SK-N-SH (cell line): ENCODE data around the gene PPP2R5C. TPM values are rescaled to one million over a fixed set of nuclear protein-coding genes. Genes with fewer than 3 reads are reported as not detected.

Source experiments
- CTCF ChIA-PET: fragments of 300-600, 350-600 bp; formaldehyde crosslinking; extraction: SDS; loops from one replicate; lab custom pipeline; 2021; lab: Yijun Ruan, JAX
- POLR2A ChIA-PET: fragments of 350-600 bp; sonication (Branson Sonifier 250); formaldehyde crosslinking; extraction: SDS; loops from one replicate; lab custom pipeline; 2020; ENCODE audit warnings: antibody characterized with exemption, inconsistent platforms; lab: Yijun Ruan, JAX
- DNase-seq: peaks from one replicate; pipeline ENCODE4 v3.0.0; 2012
- H2AFZ ChIP-seq: fragments of 200-600 bp; sonication (generic); 2 replicates; pipeline ENCODE4 v1.8.1; 2016; ENCODE audit warnings: antibody characterized with exemption, mild to moderate bottlenecking, low read depth
- H3F3A ChIP-seq: fragments of 200-600 bp; sonication (generic); replicated peaks from 2 replicates; pipeline ENCODE3; 2016; ENCODE audit warnings: antibody characterized with exemption, mild to moderate bottlenecking; ENCODE audit not compliant: insufficient read depth
- H3K27ac ChIP-seq, 2 experiments: fragments of 200-500 bp in 1 of 2; fragments of 200-600 bp in 1 of 2; sonication (Bioruptor generic) in 1 of 2; sonication (generic), shearing (Covaris generic) in 1 of 2; 2 replicates each; pipeline versions ENCODE4 v1.5.1 to v1.6.1; 2014 to 2016; ENCODE audit warnings: low read depth in 2 of 2, inconsistent platforms in 1 of 2, low read length in 1 of 2, mild to moderate bottlenecking in 1 of 2, mixed read lengths in 1 of 2
- H3K27me3 ChIP-seq: fragments of 200-600 bp; sonication (generic), shearing (Covaris generic); 2 replicates; pipeline ENCODE4 v1.6.1; 2016; ENCODE audit warnings: mixed run types; ENCODE audit not compliant: insufficient read depth
- H3K36me3 ChIP-seq, 2 experiments: fragments of 200-500 bp in 1 of 2; fragments of 200-600 bp in 1 of 2; sonication (Bioruptor generic) in 1 of 2; sonication (generic) in 1 of 2; replicated peaks in 1 of 2; 2 replicates each; pipeline versions ENCODE3 to v1.5.1; 2014 to 2016; ENCODE audit warnings: low read length in 1 of 2, mild to moderate bottlenecking in 1 of 2; ENCODE audit not compliant: insufficient read depth in 2 of 2, control insufficient read depth in 1 of 2
- H3K4me1 ChIP-seq, 2 experiments: fragments of 200-500 bp in 1 of 2; fragments of 200-600 bp in 1 of 2; sonication (Bioruptor generic) in 1 of 2; sonication (generic), shearing (Covaris generic) in 1 of 2; 2 replicates each; pipeline versions ENCODE4 v1.5.1 to v1.6.1; 2014 to 2016; ENCODE audit warnings: low read depth in 1 of 2, low read length in 1 of 2, mixed run types in 1 of 2; ENCODE audit not compliant: insufficient read depth in 2 of 2, control insufficient read depth in 1 of 2
- H3K4me2 ChIP-seq: fragments of 200-600 bp; sonication (generic), shearing (Covaris generic); 2 replicates; pipeline ENCODE4 v1.6.1; 2017; ENCODE audit warnings: mixed run types
- H3K4me3 ChIP-seq, 2 experiments: fragments of 200-500 bp in 1 of 2; fragments of 200-600 bp in 1 of 2; sonication (Bioruptor generic) in 1 of 2; sonication (generic), shearing (Covaris generic) in 1 of 2; 2 replicates each; pipeline versions ENCODE4 v1.5.1 to v1.8.1; 2014 to 2016; ENCODE audit warnings: low read depth in 2 of 2, inconsistent platforms in 1 of 2, low read length in 1 of 2, mild to moderate bottlenecking in 1 of 2, mixed read lengths in 1 of 2, moderate library complexity in 1 of 2
- H3K79me2 ChIP-seq: fragments of 200-600 bp; sonication (generic); 2 replicates; pipeline ENCODE4 v1.8.1; 2017; ENCODE audit warnings: mild to moderate bottlenecking; ENCODE audit not compliant: insufficient read depth
- H3K9ac ChIP-seq: fragments of 200-600 bp; sonication (generic); 2 replicates; pipeline ENCODE4 v1.6.1; 2017; ENCODE audit warnings: mixed run types
- H3K9me2 ChIP-seq: fragments of 200-600 bp; sonication (generic); 2 replicates; pipeline ENCODE4 v1.6.1; 2017; ENCODE audit warnings: mixed run types
- H3K9me3 ChIP-seq: fragments of 200-600 bp; sonication (generic); 2 replicates; pipeline ENCODE4 v1.6.1; 2017; ENCODE audit warnings: mixed run types, mild to moderate bottlenecking, moderate library complexity
- H4K20me1 ChIP-seq: fragments of 200-600 bp; sonication (generic); 2 replicates; pipeline ENCODE4 v1.6.1; 2017; ENCODE audit warnings: mild to moderate bottlenecking, mixed run types; ENCODE audit not compliant: insufficient read depth
- CHD2 ChIP-seq: fragments of 150-350 bp; IDR thresholded peaks from 2 replicates; pipeline ENCODE4 v1.6.1; 2018; ENCODE audit warnings: low read length; ENCODE audit not compliant: partially characterized antibody
- FOSL2 ChIP-seq: IDR thresholded peaks from 2 replicates; pipeline ENCODE4 v1.4.0; 2012; ENCODE audit warnings: low read depth, mild to moderate bottlenecking, moderate library complexity, borderline replicate concordance
- FOXJ3 ChIP-seq: sonication (generic); formaldehyde crosslinking; IDR thresholded peaks from 2 replicates; pipeline ENCODE4 v1.5.1; 2020; ENCODE audit warnings: mild to moderate bottlenecking, missing genetic modification reagents
- FOXM1 ChIP-seq: IDR thresholded peaks from 2 replicates; pipeline ENCODE4 v1.4.0; 2012; ENCODE audit warnings: low read depth, mild to moderate bottlenecking
- GABPA ChIP-seq: IDR thresholded peaks from 2 replicates; pipeline ENCODE4 v1.4.0; 2012; ENCODE audit warnings: low read depth, mild to moderate bottlenecking
- JUND ChIP-seq: IDR thresholded peaks from 2 replicates; pipeline ENCODE4 v1.4.0; 2012
- MAX ChIP-seq: IDR thresholded peaks from 2 replicates; pipeline ENCODE4 v1.4.0; 2012; ENCODE audit warnings: low read depth
- MEF2A ChIP-seq: IDR thresholded peaks from 2 replicates; pipeline ENCODE4 v1.4.0; 2012; ENCODE audit warnings: low read depth, borderline replicate concordance
- MXI1 ChIP-seq: IDR thresholded peaks from 2 replicates; pipeline ENCODE4 v1.6.1; 2012; ENCODE audit warnings: mild to moderate bottlenecking, low read depth, low read length, improper control_type of control experiment
- NFIC ChIP-seq: IDR thresholded peaks from 2 replicates; pipeline ENCODE4 v1.4.0; 2012; ENCODE audit warnings: borderline replicate concordance
- NRF1 ChIP-seq: IDR thresholded peaks from 2 replicates; pipeline ENCODE4 v1.6.1; 2012; ENCODE audit warnings: low read depth, mild to moderate bottlenecking, low read length
- PBX3 ChIP-seq: IDR thresholded peaks from 2 replicates; pipeline ENCODE4; 2012
- POLR2AphosphoS5 ChIP-seq: IDR thresholded peaks from 2 replicates; pipeline ENCODE4 v1.6.1; 2012; ENCODE audit warnings: low read depth, low read length
- RCOR1 ChIP-seq: fragments of 150-350 bp; IDR thresholded peaks from 2 replicates; pipeline ENCODE4 v1.6.1; 2017; ENCODE audit warnings: antibody characterized with exemption, low read length
- RFX5 ChIP-seq: IDR thresholded peaks from 2 replicates; pipeline ENCODE4 v1.6.1; 2012; ENCODE audit warnings: mild to moderate bottlenecking, improper control_type of control experiment, low read length
- RXRA ChIP-seq: IDR thresholded peaks from 2 replicates; pipeline ENCODE4 v1.4.0; 2012; ENCODE audit warnings: low read depth, mild to moderate bottlenecking, borderline replicate concordance
- SMC3 ChIP-seq: IDR thresholded peaks from 2 replicates; pipeline ENCODE4 v1.6.1; 2012; ENCODE audit warnings: low read depth, low read length, improper control_type of control experiment
- TAF1 ChIP-seq: IDR thresholded peaks from 2 replicates; pipeline ENCODE4 v1.6.1; 2012; ENCODE audit warnings: low read depth, mild to moderate bottlenecking, low read length, moderate library complexity, borderline replicate concordance
- TEAD4 ChIP-seq: IDR thresholded peaks from 2 replicates; pipeline ENCODE4 v1.4.0; 2012; ENCODE audit warnings: mild to moderate bottlenecking, borderline replicate concordance; ENCODE audit not compliant: insufficient read depth
- WGBS: methylation state at CpG from one replicate; pipeline ENCODE4 v1.1.6; 2017; ENCODE audit warnings: low lambda C conversion rate; 5-methylcytosine and 5-hydroxymethylcytosine counted together
- polyA plus RNA-seq, 3 experiments: library from polyadenylated mRNA; depleted of rRNA; stranded (reverse); fragments of >200 nt; gene quantifications; 2 replicates each; pipeline ENCODE4 v1.2.3, GENCODE V29; 2012
- TF ChIP-seq, protein P1 (sequence below): IDR thresholded peaks from 2 replicates; pipeline ENCODE4 v1.4.0; 2012; ENCODE audit warnings: low read depth, borderline replicate concordance
- TF ChIP-seq, protein P2 (sequence below): fragments of 200-600 bp; sonication (generic); IDR thresholded peaks from 2 replicates; pipeline ENCODE4 v1.6.1; 2017; ENCODE audit warnings: antibody characterized with exemption, mild to moderate bottlenecking, moderate library complexity

The PPP2R5C gene
- polyA plus RNA-seq, 1 of the 3 experiments (the other 2 are of a cell fraction), result 43.7 TPM

DNA sequence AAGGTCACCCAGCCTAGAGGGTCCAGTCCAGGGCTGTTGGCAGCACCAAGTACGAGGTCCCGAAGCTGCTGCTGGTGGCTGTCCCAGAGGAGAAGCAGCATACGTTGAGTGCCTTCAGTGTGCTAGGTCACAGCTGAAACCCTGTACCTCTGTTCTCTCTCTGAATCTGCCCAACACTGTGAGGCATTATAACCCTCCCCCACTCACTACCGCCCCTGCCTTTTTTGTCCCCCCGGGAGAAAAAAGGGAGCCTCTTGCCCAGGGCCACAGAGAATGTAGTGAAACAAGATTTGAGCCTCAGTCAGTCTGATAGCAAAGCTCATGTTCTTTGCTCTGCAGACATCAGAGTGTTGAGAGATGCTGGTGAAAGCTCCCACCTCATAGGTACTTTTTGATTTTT lies 53.4 kb downstream of the PPP2R5C start (continued):
- TF ChIP-seq RFX5, result no peak
- TF ChIP-seq JUND, result no peak
- no peak for TF ChIP-seq SMC3
- no peak for TF ChIP-seq MEF2A
- TF ChIP-seq, protein P1, sequence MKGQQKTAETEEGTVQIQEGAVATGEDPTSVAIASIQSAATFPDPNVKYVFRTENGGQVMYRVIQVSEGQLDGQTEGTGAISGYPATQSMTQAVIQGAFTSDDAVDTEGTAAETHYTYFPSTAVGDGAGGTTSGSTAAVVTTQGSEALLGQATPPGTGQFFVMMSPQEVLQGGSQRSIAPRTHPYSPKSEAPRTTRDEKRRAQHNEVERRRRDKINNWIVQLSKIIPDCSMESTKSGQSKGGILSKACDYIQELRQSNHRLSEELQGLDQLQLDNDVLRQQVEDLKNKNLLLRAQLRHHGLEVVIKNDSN, result no peak
- TF ChIP-seq NFIC, result no peak
- TF ChIP-seq FOSL2, result no peak
- no peak for TF ChIP-seq MAX

DNA sequence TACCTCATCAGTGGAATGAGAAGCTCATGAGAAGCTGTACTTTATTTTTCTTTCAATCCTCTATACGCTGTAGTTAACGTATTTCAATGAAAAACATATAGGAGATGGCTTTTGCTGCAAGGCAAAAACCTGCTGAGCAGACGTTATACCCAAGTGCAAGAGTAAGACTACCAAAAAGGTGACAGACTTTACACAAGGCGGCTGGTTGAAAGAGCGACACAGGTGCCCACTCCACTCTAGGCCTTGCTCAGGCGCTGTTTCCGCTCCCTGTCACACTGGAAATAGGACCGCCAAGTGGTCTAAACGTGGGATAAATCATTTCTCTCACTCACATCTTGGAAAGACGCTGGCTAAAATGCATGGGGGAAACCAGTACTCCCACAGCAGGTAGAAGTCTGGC lies 54.5 kb downstream of the PPP2R5C start:
- Histone ChIP-seq H2AFZ (no peak overlapping the region), H3K36me3 (peaks cover 9 to 39% of the 10 kb centered on the region in 2 experiments), H3K27me3 (no peaks in the 10 kb centered on the region), H3K4me1 (peaks cover 12 to 36% of the 10 kb centered on the region in 2 experiments; a peak in 3 of 4 replicates), H3K9ac (no peak overlapping the region), H3K27ac (no peak overlapping the region; a peak in 1 of 4 replicates), H3K9me2 (no peaks in the 10 kb centered on the region), H4K20me1 (peaks cover 63% of the 10 kb centered on the region), H3K9me3 (0 out of 2 replicates have a peak, but pooled peaks cover 3% of the 10 kb centered on the region), H3K4me2 (no peak overlapping the region), H3K79me2 (peaks cover 98% of the 10 kb centered on the region), H3F3A (peaks cover 3% of the 10 kb centered on the region), H3K4me3 (no peak overlapping the region)
- ChIA-PET CTCF (interaction anchor here (1.1 to 4.0 kb wide), 2 partner anchors 45 to 65 kb away, joined by 4 to 14 read pairs; no protein-coding TSS in a partner anchor), POLR2A (no interaction called here)
- TF ChIP-seq MEF2A, result no peak
- TF ChIP-seq PBX3, result no peak
- no peak for TF ChIP-seq POLR2AphosphoS5
- TF ChIP-seq RXRA, result no peak
- no peak for TF ChIP-seq CHD2
- no peak for TF ChIP-seq RCOR1
- no peak for TF ChIP-seq RFX5
- TF ChIP-seq TEAD4, result no peak
- WGBS, result 98% methylated on average over 10 of the region's 10 CpGs
- DNase-seq, result no peak

DNA sequence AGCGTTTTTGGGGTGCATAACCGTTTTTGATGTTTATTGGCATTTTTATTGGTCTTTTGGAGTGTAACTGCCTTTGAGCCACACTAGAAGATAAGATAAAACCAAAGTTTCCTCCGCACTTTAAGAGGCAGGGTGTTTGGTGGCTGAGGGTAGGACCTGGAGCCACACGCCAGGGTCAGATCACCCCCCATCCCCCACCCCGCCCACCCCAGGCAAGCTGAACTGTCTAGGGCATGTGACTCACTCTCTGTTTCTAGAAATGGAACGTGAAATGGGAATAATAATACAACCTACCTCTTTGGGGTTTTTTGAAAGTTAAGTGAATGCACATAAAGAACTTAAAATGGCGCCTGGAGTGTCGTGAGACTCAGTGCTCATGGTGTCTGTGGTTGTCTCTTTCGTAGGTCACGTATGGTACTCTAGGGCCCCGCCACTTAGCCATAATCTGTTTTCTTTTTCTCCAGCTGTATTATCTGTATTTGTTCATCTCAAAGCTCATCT lies 56.0 kb downstream of the PPP2R5C start:
- no peak overlapping the region for H3K4me2 ChIP-seq
- no peak for DNase-seq
- no peaks in the 10 kb centered on the region for H3F3A ChIP-seq
- peaks cover 13 to 35% of the 10 kb centered on the region in 2 experiments for H3K36me3 ChIP-seq
- no peaks in the 10 kb centered on the region for H3K9me3 ChIP-seq
- ChIA-PET CTCF (interaction anchor here (0.9 to 4.0 kb wide), 2 partner anchors 47 to 143 kb away, joined by 3 to 14 read pairs; no protein-coding TSS in a partner anchor), POLR2A (no interaction called here)
- H2AFZ ChIP-seq, result no peak overlapping the region
- no peak for TF ChIP-seq MEF2A
- TF ChIP-seq MXI1, result no peak
- no peak for TF ChIP-seq TAF1
- TF ChIP-seq FOXJ3 (CRISPR knock-in tag), result no peak
- TF ChIP-seq, protein P2, sequence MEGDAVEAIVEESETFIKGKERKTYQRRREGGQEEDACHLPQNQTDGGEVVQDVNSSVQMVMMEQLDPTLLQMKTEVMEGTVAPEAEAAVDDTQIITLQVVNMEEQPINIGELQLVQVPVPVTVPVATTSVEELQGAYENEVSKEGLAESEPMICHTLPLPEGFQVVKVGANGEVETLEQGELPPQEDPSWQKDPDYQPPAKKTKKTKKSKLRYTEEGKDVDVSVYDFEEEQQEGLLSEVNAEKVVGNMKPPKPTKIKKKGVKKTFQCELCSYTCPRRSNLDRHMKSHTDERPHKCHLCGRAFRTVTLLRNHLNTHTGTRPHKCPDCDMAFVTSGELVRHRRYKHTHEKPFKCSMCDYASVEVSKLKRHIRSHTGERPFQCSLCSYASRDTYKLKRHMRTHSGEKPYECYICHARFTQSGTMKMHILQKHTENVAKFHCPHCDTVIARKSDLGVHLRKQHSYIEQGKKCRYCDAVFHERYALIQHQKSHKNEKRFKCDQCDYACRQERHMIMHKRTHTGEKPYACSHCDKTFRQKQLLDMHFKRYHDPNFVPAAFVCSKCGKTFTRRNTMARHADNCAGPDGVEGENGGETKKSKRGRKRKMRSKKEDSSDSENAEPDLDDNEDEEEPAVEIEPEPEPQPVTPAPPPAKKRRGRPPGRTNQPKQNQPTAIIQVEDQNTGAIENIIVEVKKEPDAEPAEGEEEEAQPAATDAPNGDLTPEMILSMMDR, result no peak
- no peak for TF ChIP-seq NRF1
- TF ChIP-seq CHD2, result no peak
- TF ChIP-seq FOXM1, result no peak
- TF ChIP-seq, protein P1, result no peak
- TF ChIP-seq GABPA, result no peak
- TF ChIP-seq TEAD4, result no peak
- TF ChIP-seq RXRA, result no peak
- no peak for TF ChIP-seq MAX
- WGBS, result 91% methylated on average over 11 of the region's 11 CpGs
- H3K4me3 ChIP-seq, result no peak overlapping the region
- H3K9me2 ChIP-seq, result no peaks in the 10 kb centered on the region
- peak overlapping the region in 1 of 2 experiments; percentile 44; a peak in 1 of 4 replicates for H3K27ac ChIP-seq
- peaks cover 51% of the 10 kb centered on the region for H4K20me1 ChIP-seq
- H3K4me1 ChIP-seq, result peaks cover 0 to 23% of the 10 kb centered on the region in 2 experiments; a peak in 1 of 4 replicates
- peaks cover 96% of the 10 kb centered on the region for H3K79me2 ChIP-seq
- no peak overlapping the region for H3K9ac ChIP-seq
- H3K27me3 ChIP-seq, result no peaks in the 10 kb centered on the region
